Skeletal muscle cell (primary cell): Measurements from ENCODE around the gene DDX10.
"Not testable (repeated sequence)": the region's sequence is repeated elsewhere in the genome, so short reads cannot be mapped to it uniquely, and the experiment has no call there.

Experiments
- DNase-seq: peaks from one replicate; pipeline ENCODE4 v3.0.0-alpha.2; 2010; ENCODE audit warnings: low read depth
- H3K4me3 ChIP-seq: 2 replicates; pipeline ENCODE4 v1.5.1; 2011; ENCODE audit warnings: low read depth, mild to moderate bottlenecking, control low read depth, low read length, moderate library complexity

Gene DDX10

GRCh38 chr11:108708173-108708572, 43.3 kb downstream of the DDX10 start:
- no peak overlapping the region for H3K4me3 ChIP-seq
- DNase-seq = no peak

- DNase-seq = no peak
- H3K4me3 ChIP-seq = no peak overlapping the region
These were observed 44.9 kb downstream of the DDX10 start for GRCh38 chr11:108709741-108710140.

- no peak for DNase-seq
- H3K4me3 ChIP-seq = no peak overlapping the region
These were observed 48.4 kb downstream of the DDX10 start for GRCh38 chr11:108713076-108713790.

GRCh38 chr11:108715239-108715638, 50.4 kb downstream of the DDX10 start:
- no peak overlapping the region for H3K4me3 ChIP-seq

GRCh38 chr11:108718466-108718865, 53.6 kb downstream of the DDX10 start:
- H3K4me3 ChIP-seq = no peak overlapping the region
- no peak for DNase-seq

More at GRCh38 chr11:108715239-108715638, 50.4 kb downstream of the DDX10 start:
- DNase-seq = no peak

- H3K4me3 ChIP-seq = no peak overlapping the region
- DNase-seq = no peak
These were observed 60.3 kb downstream of the DDX10 start for GRCh38 chr11:108724974-108725689.

GRCh38 chr11:108726077-108726800, 61.4 kb downstream of the DDX10 start:
- no peak for DNase-seq
- no peak overlapping the region for H3K4me3 ChIP-seq

GRCh38 chr11:108727665-108728064, 62.8 kb downstream of the DDX10 start:
- DNase-seq = no peak
- no peak overlapping the region for H3K4me3 ChIP-seq

- no peak for DNase-seq
- H3K4me3 ChIP-seq = no peak overlapping the region
These were observed 64.5 kb downstream of the DDX10 start for GRCh38 chr11:108729227-108729871.

- DNase-seq = no peak
These were observed 67.5 kb downstream of the DDX10 start for GRCh38 chr11:108732395-108732794.

GRCh38 chr11:108733479-108734116, 68.7 kb downstream of the DDX10 start:
- peak; percentile 43 for DNase-seq
- no peak overlapping the region for H3K4me3 ChIP-seq

More at GRCh38 chr11:108732395-108732794, 67.5 kb downstream of the DDX10 start:
- H3K4me3 ChIP-seq = no peak overlapping the region

- no peak for DNase-seq
These were observed 69.4 kb downstream of the DDX10 start for GRCh38 chr11:108734283-108734682.

GRCh38 chr11:108734956-108735559, 70.2 kb downstream of the DDX10 start:
- no peak for DNase-seq
- no peak overlapping the region for H3K4me3 ChIP-seq

More at GRCh38 chr11:108734283-108734682, 69.4 kb downstream of the DDX10 start:
- H3K4me3 ChIP-seq = no peak overlapping the region

- DNase-seq, H3K4me3 ChIP-seq: not testable (repeated sequence)
These were observed 75.3 kb downstream of the DDX10 start for GRCh38 chr11:108740132-108740531.

GRCh38 chr11:108743851-108744250, 79.0 kb downstream of the DDX10 start:
- DNase-seq = no peak
- no peak overlapping the region for H3K4me3 ChIP-seq

GRCh38 chr11:108748968-108749367, 84.1 kb downstream of the DDX10 start:
- no peak for DNase-seq
- H3K4me3 ChIP-seq = no peak overlapping the region

- H3K4me3 ChIP-seq = no peak overlapping the region
These were observed 86.6 kb downstream of the DDX10 start for GRCh38 chr11:108751444-108751843.

GRCh38 chr11:108752297-108752751, 87.5 kb downstream of the DDX10 start:
- no peak for DNase-seq
- no peak overlapping the region for H3K4me3 ChIP-seq

More at GRCh38 chr11:108751444-108751843, 86.6 kb downstream of the DDX10 start:
- no peak for DNase-seq
